Inflammatory macrophage (primary cell): ENCODE measurements around the gene TDP1.
A peak's percentile ranks its signal among the peaks of the same experiment; 100 is the strongest.
"Not testable (repeated sequence)": the region's sequence is repeated elsewhere in the genome, so short reads cannot be mapped to it uniquely, and the experiment has no call there.

ENCODE experiments used
- DNase-seq, 2 donors: peaks; one replicate each; pipeline ENCODE4 v3.0.0-alpha.2; 2020 to 2022

Gene TDP1

GRCh38 chr14:90050271-90050670 lies 94.5 kb downstream of the TDP1 start:
- DNase-seq: no peak

GRCh38 chr14:90053044-90053443 lies 97.3 kb downstream of the TDP1 start:
- no peak for DNase-seq

DNA sequence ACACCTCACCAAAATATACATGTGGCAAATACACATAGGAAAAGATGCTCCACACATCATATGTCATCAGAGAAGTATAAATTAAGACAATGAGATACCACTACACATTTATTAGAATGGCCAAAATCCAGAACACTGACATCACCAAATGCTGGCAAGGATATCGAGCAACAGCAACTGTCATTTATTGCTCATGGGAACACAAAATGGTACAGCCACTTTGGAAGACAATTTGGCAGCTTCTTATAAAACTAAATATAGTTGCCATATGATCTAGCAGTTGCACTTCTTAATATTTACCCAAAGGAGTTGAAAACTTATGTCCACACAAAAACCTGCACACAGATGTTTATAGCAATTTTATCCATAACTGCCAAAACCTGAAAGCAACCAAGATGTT lies 99.1 kb downstream of the TDP1 start:
- DNase-seq: no peak

- no peak for DNase-seq
Observed at GRCh38 chr14:90056826-90057225, 101.1 kb downstream of the TDP1 start.

DNA sequence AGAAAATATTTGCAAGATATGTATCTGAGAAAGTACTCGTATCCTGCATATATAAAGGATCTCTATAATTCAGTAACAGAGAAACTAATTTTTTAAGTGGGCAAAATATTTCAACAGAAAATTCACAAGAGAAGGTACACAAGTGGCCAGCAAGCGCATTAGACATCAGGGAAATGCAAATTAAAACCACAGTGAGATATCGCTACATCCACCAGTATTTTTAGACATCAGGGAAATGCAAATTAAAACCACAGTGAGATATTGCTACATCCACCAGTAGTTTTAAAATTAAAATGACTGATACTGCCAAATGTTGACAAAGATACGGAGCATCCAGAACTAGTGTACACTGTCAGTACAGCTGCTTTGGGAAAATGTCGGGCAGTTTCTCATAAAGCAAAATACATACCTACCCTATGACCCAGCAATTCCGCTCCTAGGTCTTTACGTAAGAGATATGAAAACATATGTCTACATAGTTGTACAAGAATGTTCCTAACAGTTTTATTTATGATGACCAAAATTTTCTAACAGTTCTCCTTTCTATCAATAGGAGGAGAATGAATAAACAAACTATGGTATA lies 103.2 kb downstream of the TDP1 start:
- no peak for DNase-seq

DNA sequence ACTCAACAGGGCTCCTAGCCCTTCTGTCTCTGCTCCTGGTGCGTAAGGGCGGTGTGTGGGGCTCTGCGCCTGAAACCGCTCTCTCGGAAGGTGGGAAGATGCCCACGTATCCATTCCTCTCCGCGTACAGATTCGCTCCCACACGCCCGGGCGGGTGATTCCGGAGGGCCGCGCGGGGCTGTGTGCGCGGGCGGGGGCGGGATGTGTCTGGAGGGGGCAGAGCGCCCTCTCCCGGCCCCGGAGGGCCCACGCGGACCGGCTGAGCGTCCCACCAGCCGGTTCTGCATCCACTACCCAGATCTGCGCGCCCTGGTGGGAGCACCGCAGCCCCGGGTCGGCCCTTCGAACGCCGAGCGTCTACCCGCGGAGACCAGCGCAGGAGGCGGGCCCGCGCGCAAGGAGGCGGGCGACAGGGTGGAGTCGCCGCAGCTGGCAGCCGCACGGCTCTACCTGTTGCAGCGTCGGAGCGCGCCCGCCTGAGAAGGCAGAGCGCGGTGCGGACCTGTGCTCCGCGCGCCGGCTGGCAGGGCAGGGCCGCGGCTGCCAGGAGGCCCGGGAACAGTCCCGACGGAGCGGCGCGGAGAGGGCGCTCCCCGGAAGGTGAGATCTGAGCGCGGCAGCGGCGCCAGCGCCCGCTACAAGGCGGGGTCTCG lies 104.7 kb downstream of the TDP1 start:
- DNase-seq: peak; percentile 54 to 83

DNA sequence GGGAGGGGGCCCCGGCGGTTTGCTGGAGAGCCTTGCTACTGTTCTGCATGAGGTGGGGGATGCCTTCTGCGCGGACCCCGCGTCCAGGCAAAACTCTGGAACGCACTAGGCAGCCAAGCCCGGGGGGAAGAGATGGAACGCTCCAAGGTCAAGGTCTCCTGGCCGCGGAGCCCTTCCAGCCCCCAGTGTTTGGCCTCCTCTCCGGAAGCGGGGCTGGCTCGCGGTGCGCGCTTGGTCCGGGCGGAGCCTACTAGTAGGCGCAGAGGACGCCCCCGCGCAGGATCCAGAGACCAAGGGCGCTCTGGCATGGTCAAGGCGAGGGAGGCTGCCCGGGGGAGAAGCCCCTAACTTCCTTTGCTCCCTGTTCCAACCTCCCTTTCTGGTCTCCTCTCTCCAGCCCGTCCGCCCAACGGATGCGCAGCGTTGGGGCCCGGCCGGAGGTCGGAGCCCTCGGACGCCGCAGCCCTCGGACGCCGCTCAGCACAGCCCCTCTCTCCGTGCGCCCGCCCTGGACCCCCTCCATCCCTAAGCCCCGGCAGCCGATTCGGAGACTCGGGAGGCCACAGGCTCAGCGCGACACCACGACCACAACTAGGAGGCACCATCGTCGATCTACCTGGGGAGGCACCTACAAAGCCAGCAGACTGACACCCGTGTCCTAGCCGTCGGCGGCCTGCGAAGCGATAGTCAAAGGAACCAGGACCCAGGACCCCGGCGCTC lies 105.4 kb downstream of the TDP1 start:
- DNase-seq: peak; percentile 19 to 62

GRCh38 chr14:90061685-90062126 lies 106.0 kb downstream of the TDP1 start, which contains the start of gene KCNK13:
Gene KCNK13, plus strand, starts transcription at chr14:90061994. Its CDS starts 212 bp downstream, at chr14:90062206.
- peak; percentile 54 to 67 for DNase-seq

DNA sequence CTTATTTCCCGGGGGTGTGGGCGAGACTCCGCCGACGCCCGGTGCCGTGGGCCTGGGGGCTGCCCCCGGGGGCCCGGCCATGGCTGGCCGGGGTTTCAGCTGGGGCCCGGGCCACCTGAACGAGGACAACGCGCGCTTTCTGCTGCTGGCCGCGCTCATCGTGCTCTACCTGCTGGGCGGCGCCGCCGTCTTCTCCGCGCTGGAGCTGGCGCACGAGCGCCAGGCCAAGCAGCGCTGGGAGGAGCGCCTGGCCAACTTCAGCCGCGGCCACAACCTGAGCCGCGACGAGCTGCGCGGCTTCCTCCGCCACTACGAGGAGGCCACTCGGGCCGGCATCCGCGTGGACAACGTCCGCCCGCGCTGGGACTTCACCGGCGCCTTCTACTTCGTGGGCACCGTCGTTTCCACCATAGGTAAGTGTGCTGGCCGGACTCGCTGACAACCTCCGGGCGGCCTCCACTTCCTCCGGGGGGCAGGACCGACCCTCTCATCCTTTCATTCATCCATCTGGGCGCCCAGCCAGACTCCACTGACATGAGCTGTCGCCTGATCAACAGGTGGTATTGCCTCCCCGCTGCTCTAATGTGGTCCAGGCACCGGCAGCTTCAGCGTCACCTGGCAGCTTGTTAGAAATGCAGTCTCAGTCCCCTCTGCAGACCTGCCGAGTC lies 106.5 kb downstream of the TDP1 start:
- peak in 1 of 2 donors; percentile 26 for DNase-seq

- peak; percentile 40 to 48 for DNase-seq
Observed at GRCh38 chr14:90062822-90063539, 107.3 kb downstream of the TDP1 start.

DNA sequence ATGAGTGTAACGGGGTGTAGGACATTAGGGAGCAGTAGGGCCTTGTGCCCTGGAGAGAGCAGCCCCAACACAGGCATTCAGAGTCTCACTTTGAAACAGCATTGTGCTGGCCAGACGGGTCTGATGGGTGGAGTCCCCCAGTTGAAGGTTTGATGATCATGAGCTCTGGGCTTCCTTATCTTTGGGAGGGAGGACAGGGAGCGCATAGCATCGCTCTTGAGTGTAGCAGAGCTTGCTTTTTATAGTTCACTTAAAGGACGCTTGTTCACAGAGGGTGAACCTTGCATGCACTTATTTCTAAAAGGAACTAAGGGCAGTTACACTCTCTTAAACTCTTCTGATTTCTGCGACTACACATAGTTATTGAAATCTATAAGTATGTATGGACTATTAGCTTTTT lies 116.6 kb downstream of the TDP1 start:
- no peak for DNase-seq

- peak in 1 of 2 donors; percentile 57 for DNase-seq
Observed at GRCh38 chr14:90079576-90079975, 123.8 kb downstream of the TDP1 start.

- peak; percentile 99 for DNase-seq
Observed at GRCh38 chr14:90087433-90087832, 131.7 kb downstream of the TDP1 start.

DNA sequence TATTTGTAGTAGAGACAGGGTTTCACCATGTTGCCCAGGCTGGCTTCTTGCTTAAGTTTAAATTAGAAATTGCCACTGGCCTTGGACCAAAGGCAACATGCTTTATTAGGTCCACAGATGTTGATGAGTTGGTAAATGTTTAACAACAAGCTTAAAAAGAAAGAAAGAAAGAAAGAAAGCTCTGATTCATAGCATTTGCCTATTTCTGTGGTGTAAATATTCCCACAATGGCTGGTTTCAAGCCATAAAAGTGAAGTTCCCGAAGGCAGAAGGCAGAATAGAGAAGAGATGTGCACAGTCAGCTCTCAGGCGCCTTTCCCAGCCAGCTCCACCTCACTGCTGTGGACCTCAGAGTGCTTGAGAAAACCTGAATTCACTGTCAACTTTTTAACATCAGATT lies 132.4 kb downstream of the TDP1 start:
- DNase-seq: peak; percentile 8 to 19

- not testable (repeated sequence) for DNase-seq
Observed at GRCh38 chr14:90089486-90089885, 133.8 kb downstream of the TDP1 start.

DNA sequence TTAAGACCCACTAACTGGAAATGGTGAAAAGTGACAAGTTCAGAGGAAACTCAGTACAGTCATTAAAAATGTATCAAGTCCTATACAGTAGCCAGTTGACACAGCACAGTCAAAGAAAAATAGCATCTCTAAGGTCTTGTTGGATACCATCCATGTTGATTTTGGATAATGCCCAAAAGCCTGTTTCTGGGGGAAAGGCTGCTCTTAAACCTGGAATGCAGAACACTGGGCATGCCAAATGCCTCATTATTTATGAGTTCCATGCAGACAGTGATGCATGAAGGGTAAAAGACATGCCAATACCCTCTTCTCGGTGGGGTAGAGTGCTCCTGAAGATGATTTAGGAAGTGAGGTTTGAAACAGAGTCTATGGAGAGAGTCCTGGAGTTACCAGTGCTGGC lies 135.7 kb downstream of the TDP1 start:
- no peak for DNase-seq

DNA sequence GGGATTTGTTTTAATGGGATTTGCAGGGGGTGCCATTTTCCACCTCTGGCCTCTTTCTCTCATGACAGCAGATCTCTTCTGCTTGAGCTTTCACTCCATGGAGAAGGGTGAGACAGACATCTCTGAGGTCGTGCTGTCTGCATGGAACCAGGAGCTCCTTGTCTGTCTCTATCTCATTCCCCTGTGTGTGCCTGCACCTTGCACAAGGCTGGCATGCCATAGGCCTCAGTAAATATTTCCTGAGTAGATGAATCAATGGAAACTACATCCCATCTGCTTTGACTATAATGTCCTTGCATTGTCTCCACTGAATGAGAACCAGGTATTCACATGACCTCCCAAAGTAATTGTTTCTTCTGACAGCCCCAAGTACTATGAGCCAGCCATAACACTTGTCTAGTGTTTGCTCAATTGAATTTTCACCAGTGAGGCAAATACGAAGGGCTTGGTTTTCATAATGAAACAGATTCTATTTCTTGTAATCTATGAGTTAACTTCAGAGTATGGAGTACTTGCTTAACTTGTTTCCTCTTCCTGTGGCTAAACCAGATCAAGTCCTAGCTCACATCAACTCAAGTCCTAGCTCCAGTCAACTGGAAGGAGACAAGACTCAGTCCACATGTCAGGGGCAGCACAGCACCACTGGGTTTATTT lies 138.3 kb downstream of the TDP1 start:
- peak; percentile 65 to 76 for DNase-seq
